KMS-11 (cell line): ENCODE results near the gene CNN3.

Source experiments
- H2AFZ ChIP-seq: fragments of 200-600 bp; sonication (generic); 2 replicates; pipeline ENCODE4 v1.6.1; 2016; ENCODE audit warnings: antibody characterized with exemption, mixed run types, low read depth
- H3K27ac ChIP-seq: fragments of 200-600 bp; sonication (generic); 2 replicates; pipeline ENCODE4 v1.6.1; 2016; ENCODE audit warnings: mild to moderate bottlenecking, mixed run types
- H3K27me3 ChIP-seq: fragments of 200-600 bp; sonication (generic); 2 replicates; pipeline ENCODE4 v1.6.1; 2017; ENCODE audit warnings: mild to moderate bottlenecking, low read depth, mixed run types, moderate library complexity; ENCODE audit not compliant: insufficient read depth
- H3K36me3 ChIP-seq: fragments of 200-600 bp; sonication (generic); 2 replicates; pipeline ENCODE4 v1.6.1; 2017; ENCODE audit warnings: mild to moderate bottlenecking, mixed run types; ENCODE audit not compliant: insufficient read depth
- H3K4me1 ChIP-seq: fragments of 200-600 bp; sonication (generic); 2 replicates; pipeline ENCODE4 v1.6.1; 2016; ENCODE audit warnings: mild to moderate bottlenecking, low read depth, mixed run types; ENCODE audit not compliant: poor library complexity, severe bottlenecking
- H3K4me2 ChIP-seq: fragments of 200-600 bp; sonication (generic); 2 replicates; pipeline ENCODE4 v1.7.0; 2016; ENCODE audit warnings: mild to moderate bottlenecking, mixed run types
- H3K4me3 ChIP-seq: fragments of 200-600 bp; sonication (generic); IDR thresholded peaks from 2 replicates; pipeline ENCODE4 v1.6.1; 2017; ENCODE audit warnings: low read depth, low read length, mixed read lengths; ENCODE audit not compliant: insufficient read depth
- H3K79me2 ChIP-seq: fragments of 200-600 bp; sonication (generic); 2 replicates; pipeline ENCODE4 v1.6.1; 2016; ENCODE audit warnings: low read depth, mixed run types; ENCODE audit not compliant: insufficient read depth
- H3K9ac ChIP-seq: fragments of 200-600 bp; sonication (generic); 2 replicates; pipeline ENCODE4 v1.6.1; 2016; ENCODE audit warnings: mild to moderate bottlenecking, mixed run types
- H4K20me1 ChIP-seq: fragments of 200-600 bp; sonication (generic); 2 replicates; pipeline ENCODE4 v1.6.1; 2016; ENCODE audit warnings: mild to moderate bottlenecking, mixed run types; ENCODE audit not compliant: insufficient read depth
- CTCF ChIP-seq: fragments of 200-600 bp; sonication (generic); conservative IDR thresholded peaks from 2 replicates; pipeline ENCODE4 v1.6.1; 2017; ENCODE audit warnings: low read depth, mild to moderate bottlenecking, antibody characterized with exemption, low read length, moderate library complexity, mixed read lengths

Gene CNN3

DNA sequence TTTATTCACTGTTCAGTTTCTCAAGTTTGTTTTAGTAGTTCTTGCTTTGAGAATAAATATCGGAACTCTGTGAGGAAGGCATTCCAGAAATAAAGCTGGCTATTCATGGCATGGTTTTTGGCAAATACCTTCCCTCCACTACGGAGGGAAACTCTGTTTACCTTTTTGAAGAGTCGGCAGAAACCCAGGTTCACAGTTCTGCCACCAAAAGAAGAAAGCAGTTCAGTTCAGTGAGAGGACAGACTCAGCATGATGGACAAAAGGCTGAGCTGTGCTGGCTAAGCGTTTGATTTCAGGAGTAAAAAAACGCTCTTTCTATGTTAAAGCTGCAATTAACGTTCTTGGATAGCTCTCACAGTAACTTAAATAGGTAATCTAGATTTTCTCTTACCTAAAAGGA lies 42.4 kb downstream of the CNN3 start:
- Histone ChIP-seq H3K27ac (no peak overlapping the region), H3K4me1 (no peaks in the 10 kb centered on the region), H3K4me3 (no peak overlapping the region), H2AFZ (no peak overlapping the region), H3K79me2 (no peaks in the 10 kb centered on the region), H3K9ac (no peak overlapping the region), H3K27me3 (no peaks in the 10 kb centered on the region), H3K4me2 (no peak overlapping the region), H3K36me3 (no peaks in the 10 kb centered on the region), H4K20me1 (no peaks in the 10 kb centered on the region)
- TF ChIP-seq CTCF, result no peak

- Histone ChIP-seq H3K27ac (no peak overlapping the region), H3K79me2 (no peaks in the 10 kb centered on the region), H4K20me1 (no peaks in the 10 kb centered on the region), H3K4me1 (no peaks in the 10 kb centered on the region), H3K9ac (no peak overlapping the region), H2AFZ (no peak overlapping the region), H3K36me3 (no peaks in the 10 kb centered on the region), H3K4me2 (no peak overlapping the region), H3K4me3 (no peak overlapping the region), H3K27me3 (no peaks in the 10 kb centered on the region)
- TF ChIP-seq CTCF, result no peak
These were observed 42.8 kb downstream of the CNN3 start for GRCh38 chr1:94884106-94884505.

DNA sequence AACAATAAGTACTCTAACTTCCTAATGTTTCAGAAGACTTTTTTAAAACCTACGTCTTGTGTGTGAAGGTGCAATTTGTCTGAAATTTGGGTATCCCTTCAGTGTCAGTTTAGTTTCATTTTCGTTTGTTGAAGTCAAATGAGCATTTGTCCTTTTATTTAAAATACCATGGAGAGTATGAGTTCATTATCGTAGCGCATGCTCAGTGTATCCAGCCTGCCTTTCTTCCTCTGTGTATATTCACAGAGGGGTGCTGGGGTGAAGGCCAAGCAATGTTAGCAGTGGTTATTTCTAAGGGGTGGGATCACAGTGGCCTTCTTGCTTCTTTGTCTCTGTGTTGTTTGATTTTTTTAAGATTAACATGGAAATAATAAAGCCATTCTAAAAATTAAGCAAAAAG lies 43.2 kb downstream of the CNN3 start:
- Histone ChIP-seq H3K4me1 (no peaks in the 10 kb centered on the region), H3K79me2 (no peaks in the 10 kb centered on the region), H3K36me3 (no peaks in the 10 kb centered on the region), H3K27me3 (no peaks in the 10 kb centered on the region), H3K9ac (no peak overlapping the region), H2AFZ (no peak overlapping the region), H4K20me1 (no peaks in the 10 kb centered on the region), H3K4me2 (no peak overlapping the region), H3K27ac (no peak overlapping the region), H3K4me3 (no peak overlapping the region)
- TF ChIP-seq CTCF, result no peak

- Histone ChIP-seq H3K27me3 (no peaks in the 10 kb centered on the region), H3K4me3 (no peak overlapping the region), H3K79me2 (no peaks in the 10 kb centered on the region), H3K4me1 (no peaks in the 10 kb centered on the region), H4K20me1 (no peaks in the 10 kb centered on the region), H3K36me3 (no peaks in the 10 kb centered on the region), H3K4me2 (no peak overlapping the region), H3K9ac (no peak overlapping the region), H3K27ac (no peak overlapping the region), H2AFZ (no peak overlapping the region)
- no peak for TF ChIP-seq CTCF
These were observed 48.6 kb downstream of the CNN3 start for GRCh38 chr1:94878329-94878728.

- no peaks in the 10 kb centered on the region for H3K4me1 ChIP-seq
- no peaks in the 10 kb centered on the region for H3K27me3 ChIP-seq
- no peak overlapping the region for H3K4me3 ChIP-seq
- H3K36me3 ChIP-seq, result no peaks in the 10 kb centered on the region
- no peak for TF ChIP-seq CTCF
- no peak overlapping the region for H3K27ac ChIP-seq
- H4K20me1 ChIP-seq, result no peaks in the 10 kb centered on the region
- no peak overlapping the region for H2AFZ ChIP-seq
- H3K4me2 ChIP-seq, result no peak overlapping the region
- no peak overlapping the region for H3K9ac ChIP-seq
- no peaks in the 10 kb centered on the region for H3K79me2 ChIP-seq
These were observed 50.5 kb downstream of the CNN3 start for GRCh38 chr1:94876362-94876761.
